LNCaP clone FGC (cell line): ENCODE measurements around the gene GABBR1.

Source experiments
- DNase-seq: peaks from one replicate; pipeline ENCODE4 v3.0.0-alpha.2; 2011; ENCODE audit warnings: low read depth
- H3K4me3 ChIP-seq: 2 replicates; pipeline ENCODE4 v1.5.1; 2011; ENCODE audit warnings: mild to moderate bottlenecking, low read depth, low read length, control low read depth
- CTCF ChIP-seq: IDR thresholded peaks from 2 replicates; pipeline ENCODE4 v1.5.1; 2012; ENCODE audit warnings: mild to moderate bottlenecking; ENCODE audit not compliant: control insufficient read depth, insufficient read depth; ENCODE audit errors: extremely low read depth

Gene GABBR1

GRCh38 chr6:29632789-29633533 lies at the start of gene GABBR1:
Gene GABBR1 (minus strand): TSS chr6:29633183. CDS start chr6:29632385, 798 bp downstream.
- TF ChIP-seq CTCF: no peak
- peak; percentile 22 for DNase-seq
- peak within 1 kb of the TSS; percentile 66 for H3K4me3 ChIP-seq

DNA sequence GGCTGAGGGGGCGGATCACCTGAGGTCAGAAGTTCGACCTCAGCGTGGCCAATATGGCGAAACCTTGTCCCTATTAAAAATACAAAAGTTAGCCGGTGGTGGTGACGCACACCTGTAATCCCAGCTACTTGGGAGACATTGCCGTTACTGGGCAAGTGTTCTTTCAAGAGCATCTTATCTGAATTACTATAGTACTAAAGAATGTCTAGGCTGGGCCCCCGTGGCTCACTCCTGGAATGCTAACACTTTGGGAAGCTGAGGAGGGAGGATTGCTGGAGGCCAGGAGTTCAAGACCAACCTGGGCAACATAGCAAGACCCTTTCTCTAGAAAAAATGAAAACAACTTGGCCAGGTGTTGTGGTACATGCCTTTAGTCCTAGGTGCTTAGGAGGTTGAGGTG lies 48.8 kb upstream of the GABBR1 start:
- TF ChIP-seq CTCF: no peak
- DNase-seq: no peak
- no peak overlapping the region for H3K4me3 ChIP-seq

DNA sequence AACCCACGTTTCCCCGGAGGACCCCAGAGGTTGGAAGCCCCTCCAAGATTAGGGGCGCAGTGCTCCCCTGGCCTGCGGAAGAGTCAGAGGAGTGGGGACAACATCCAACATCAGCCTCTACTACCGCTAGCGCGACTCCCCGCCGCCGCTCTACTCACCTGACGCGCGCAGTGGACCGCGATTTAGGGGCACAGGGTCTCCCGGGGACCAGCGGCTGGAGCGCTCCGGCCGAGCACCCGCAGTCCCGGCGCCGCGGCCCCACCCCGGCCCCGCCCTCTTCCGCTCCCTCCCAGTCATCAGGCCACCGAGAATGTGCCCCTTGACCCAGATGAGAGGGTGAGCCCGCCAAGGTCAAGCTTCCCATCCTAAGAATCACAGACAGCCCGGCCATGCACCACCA lies 47.9 kb upstream of the GABBR1 start, which contains the start of gene ZFP57:
ZFP57 (minus strand) TSS at position 249 of the 400 bp plus-strand sequence. CDS start 4,149 bp downstream, outside the sequence.
- no peak within 1 kb of the TSS for H3K4me3 ChIP-seq
- no peak for DNase-seq
- no peak for TF ChIP-seq CTCF

DNA sequence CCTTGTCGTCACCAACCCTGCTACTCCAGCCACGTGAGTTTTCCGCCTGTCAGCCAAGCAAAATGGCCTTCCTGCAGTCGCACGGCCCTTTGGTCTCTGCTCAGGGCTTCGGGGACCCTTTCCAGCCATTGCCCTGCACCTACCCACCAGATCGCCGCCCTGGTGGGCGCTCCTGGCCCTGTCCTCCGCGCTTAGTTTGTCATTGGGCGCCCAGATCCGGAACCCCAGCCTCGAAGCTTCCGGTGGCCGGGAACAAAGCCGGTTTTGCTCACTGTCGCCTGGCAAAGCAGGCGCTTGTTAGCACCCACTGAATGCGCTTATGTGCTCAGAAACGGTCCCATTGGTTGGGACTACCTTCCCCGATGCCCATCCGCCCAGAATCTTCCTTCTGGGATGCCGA lies 47.4 kb upstream of the GABBR1 start:
- no peak for DNase-seq
- H3K4me3 ChIP-seq: no peak overlapping the region
- TF ChIP-seq CTCF: no peak

DNA sequence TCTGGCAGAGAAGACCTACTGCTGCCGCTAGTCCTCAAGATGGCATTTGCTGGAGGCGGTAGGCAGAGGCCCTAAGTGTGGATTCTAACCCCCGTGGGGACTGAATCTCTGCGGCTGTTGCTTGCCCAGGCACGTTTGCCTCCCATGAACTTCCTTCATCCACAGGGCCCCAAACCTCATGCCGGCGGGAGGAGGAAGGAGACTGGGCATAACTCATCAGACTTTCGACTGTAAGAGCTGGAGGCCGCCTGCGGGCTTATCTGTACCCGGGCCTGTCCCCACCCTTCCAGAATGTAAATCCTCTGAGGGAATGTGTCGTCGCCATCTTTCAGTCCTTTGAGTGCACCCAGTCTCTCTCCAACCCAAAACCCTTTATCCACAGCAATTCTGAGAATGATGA lies 47.0 kb upstream of the GABBR1 start:
- no peak for TF ChIP-seq CTCF
- no peak overlapping the region for H3K4me3 ChIP-seq
- DNase-seq: no peak

- H3K4me3 ChIP-seq: no peak overlapping the region
- TF ChIP-seq CTCF: no peak
- DNase-seq: no peak
These were observed 45.1 kb upstream of the GABBR1 start for GRCh38 chr6:29678114-29678513.
